GM21576 (cell line): ENCODE data around the gene IL6ST.
"Not testable (repeated sequence)": the region's sequence is repeated elsewhere in the genome, so short reads cannot be mapped to it uniquely, and the experiment has no call there.

Experiments
- ATAC-seq: cut with Tn5 transposase; IDR thresholded peaks from one replicate; pipeline ENCODE4 v1.9.1; 2021; ENCODE audit warnings: mild to moderate bottlenecking, moderate library complexity; ENCODE audit not compliant: unreplicated experiment

IL6ST gene

GRCh38 chr5:55994495-55994997, at the start of gene IL6ST:
IL6ST (minus strand) TSS chr5:55994963; CDS start chr5:55976278, 18,685 bp downstream.
- peak; percentile 36 for ATAC-seq

- ATAC-seq: no peak
These were observed 45.2 kb upstream of the IL6ST start for GRCh38 chr5:56039985-56040384.

- not testable (repeated sequence) for ATAC-seq
These were observed 43.4 kb upstream of the IL6ST start for GRCh38 chr5:56038206-56038605.

GRCh38 chr5:56037531-56038010, 42.8 kb upstream of the IL6ST start:
- no peak for ATAC-seq

- not testable (repeated sequence) for ATAC-seq
These were observed 40.6 kb upstream of the IL6ST start for GRCh38 chr5:56035394-56035793.

GRCh38 chr5:56029871-56030630, 35.3 kb upstream of the IL6ST start:
- not testable (repeated sequence) for ATAC-seq

- no peak for ATAC-seq
These were observed 34.7 kb upstream of the IL6ST start for GRCh38 chr5:56029457-56029856.

GRCh38 chr5:56028708-56029107, 33.9 kb upstream of the IL6ST start:
- ATAC-seq: no peak

- ATAC-seq: peak; percentile 83
These were observed 32.1 kb upstream of the IL6ST start for GRCh38 chr5:56026863-56027300.

GRCh38 chr5:56025151-56025885, 30.6 kb upstream of the IL6ST start:
- no peak for ATAC-seq

GRCh38 chr5:56024810-56025150, 30.0 kb upstream of the IL6ST start:
- ATAC-seq: no peak

- no peak for ATAC-seq
These were observed 28.5 kb upstream of the IL6ST start for GRCh38 chr5:56023296-56023695.

GRCh38 chr5:56019306-56020272, 24.8 kb upstream of the IL6ST start:
- no peak for ATAC-seq

GRCh38 chr5:56018832-56019231, 24.1 kb upstream of the IL6ST start:
- no peak for ATAC-seq

- not testable (repeated sequence) for ATAC-seq
These were observed 19.9 kb upstream of the IL6ST start for GRCh38 chr5:56014701-56015100.

GRCh38 chr5:56013939-56014338, 19.2 kb upstream of the IL6ST start:
- not testable (repeated sequence) for ATAC-seq

GRCh38 chr5:56012281-56012963, 17.7 kb upstream of the IL6ST start:
- ATAC-seq: peak; percentile 70

- peak; percentile 19 for ATAC-seq
These were observed 17.1 kb upstream of the IL6ST start for GRCh38 chr5:56011835-56012234.

- no peak for ATAC-seq
These were observed 15.7 kb upstream of the IL6ST start for GRCh38 chr5:56010431-56010830.

GRCh38 chr5:56006600-56006999, 11.8 kb upstream of the IL6ST start:
- ATAC-seq: no peak
